Eye (tissue), 1 donor: ENCODE data around the gene UBL7.

ENCODE experiments used
- DNase-seq: peaks from one replicate; pipeline ENCODE4 v3.0.0-alpha.2; 2015

UBL7 gene

GRCh38 chr15:74406517-74406916 lies 54.4 kb downstream of the UBL7 start:
- DNase-seq: no peak

GRCh38 chr15:74405823-74406222 lies 55.1 kb downstream of the UBL7 start:
- no peak for DNase-seq

GRCh38 chr15:74403991-74404563 lies 56.9 kb downstream of the UBL7 start:
- no peak for DNase-seq

- DNase-seq: no peak
These were observed 57.4 kb downstream of the UBL7 start for GRCh38 chr15:74403588-74403919.

GRCh38 chr15:74402873-74403587 lies 57.9 kb downstream of the UBL7 start:
- DNase-seq: no peak

GRCh38 chr15:74402337-74402841 lies 58.6 kb downstream of the UBL7 start:
- no peak for DNase-seq

GRCh38 chr15:74400915-74401757 lies 59.8 kb downstream of the UBL7 start:
- DNase-seq: no peak

- DNase-seq: no peak
These were observed 60.6 kb downstream of the UBL7 start for GRCh38 chr15:74400313-74400860.

- DNase-seq: no peak
These were observed 61.2 kb downstream of the UBL7 start for GRCh38 chr15:74399511-74400312.

- DNase-seq: no peak
These were observed 61.9 kb downstream of the UBL7 start for GRCh38 chr15:74399100-74399499.

GRCh38 chr15:74398183-74398582 lies 62.8 kb downstream of the UBL7 start:
- DNase-seq: no peak

- DNase-seq: no peak
These were observed 63.5 kb downstream of the UBL7 start for GRCh38 chr15:74397239-74398068.

- DNase-seq: no peak
These were observed 64.3 kb downstream of the UBL7 start for GRCh38 chr15:74396445-74397238.

GRCh38 chr15:74396146-74396438 lies 64.9 kb downstream of the UBL7 start:
- DNase-seq: no peak
